Esophagus squamous epithelium (tissue), 4 donors: Measurements from ENCODE around the gene MAGOHB.
"Not testable (repeated sequence)": the region's sequence is repeated elsewhere in the genome, so short reads cannot be mapped to it uniquely, and the experiment has no call there.

Experiments
- CTCF ChIP-seq, 6 experiments: fragments of 450-650 bp in 4 of 6; fragments of 200-600 bp in 2 of 6; sonication (generic) in 2 of 6; IDR thresholded peaks; one replicate each; pipeline ENCODE4 v1.5.1; 2016 to 2019; ENCODE audit warnings: antibody characterized with exemption in 6 of 6, mild to moderate bottlenecking in 4 of 6, moderate library complexity in 4 of 6
- POLR2A ChIP-seq, 4 donors: fragments of 450-650 bp; IDR thresholded peaks; one replicate each; pipeline ENCODE4 v1.6.1; 2017; ENCODE audit warnings: antibody characterized with exemption in 4 of 4, mild to moderate bottlenecking in 4 of 4, moderate library complexity in 3 of 4

GRCh38 chr12:10572021-10572490, 41.4 kb downstream of the MAGOHB start:
- TF ChIP-seq CTCF, POLR2A (IDR thresholded peaks at IDR 0.05): not testable (repeated sequence)
